HepG2 (cell line): ENCODE data around the gene USP9X.

ENCODE experiments used
- GTF2F1 ChIP-seq: fragments of 150-350 bp; IDR thresholded peaks from 2 replicates; pipeline ENCODE4 v1.6.1; 2014; ENCODE audit warnings: low read length
- HDAC6 ChIP-seq: fragments of 200-600 bp; sonication (generic); IDR thresholded peaks from 2 replicates; pipeline ENCODE4 v1.7.0; 2017; ENCODE audit warnings: mild to moderate bottlenecking, antibody characterized with exemption, low read length, low read depth
- HNRNPK ChIP-seq: fragments of 200-400 bp; formaldehyde crosslinking; IDR thresholded peaks from 2 replicates; pipeline ENCODE4 v1.6.1; 2018; ENCODE audit warnings: low read length, low read depth, moderate library complexity, mild to moderate bottlenecking; ENCODE audit not compliant: poor library complexity, severe bottlenecking
- MIER3 ChIP-seq: IDR thresholded peaks from 2 replicates; pipeline ENCODE4 v1.6.1; 2016; ENCODE audit warnings: missing compliant biosample characterization, borderline replicate concordance
- SP1 ChIP-seq, 2 experiments: fragments of 450-650 bp in 1 of 2; sonication (generic) in 1 of 2; formaldehyde crosslinking in 1 of 2; IDR thresholded peaks; 2 replicates each; pipeline versions ENCODE4 v1.4.0 to v1.6.1; 2016 to 2020; ENCODE audit warnings: missing genetic modification reagents in 1 of 2
- TAF1 ChIP-seq: sonication (generic); formaldehyde crosslinking; IDR thresholded peaks from 2 replicates; pipeline ENCODE4 v1.4.0; 2020; ENCODE audit warnings: missing genetic modification reagents
- TBP ChIP-seq: sonication (generic); formaldehyde crosslinking; IDR thresholded peaks from 2 replicates; pipeline ENCODE4 v1.5.0; 2020; ENCODE audit warnings: missing genetic modification reagents
- TCF7 ChIP-seq: sonication (generic); IDR thresholded peaks from 2 replicates; pipeline ENCODE4 v1.6.1; 2016; ENCODE audit warnings: antibody characterized with exemption, low read depth
- XRCC5 ChIP-seq: fragments of 200-400 bp; formaldehyde crosslinking; optimal IDR thresholded peaks from 2 replicates; pipeline ENCODE3; 2017; ENCODE audit warnings: mild to moderate bottlenecking, low read length
- ZNF7 ChIP-seq: IDR thresholded peaks from 2 replicates; pipeline ENCODE4 v1.6.1; 2016; ENCODE audit warnings: missing biosample characterization, missing genetic modification reagents
- ZSCAN31 ChIP-seq: sonication (generic); formaldehyde crosslinking; IDR thresholded peaks from 2 replicates; pipeline ENCODE4 v1.5.0; 2020; ENCODE audit warnings: low read depth, mild to moderate bottlenecking, missing genetic modification reagents
- TF ChIP-seq, protein P1 (sequence below): sonication (generic); formaldehyde crosslinking; IDR thresholded peaks from 2 replicates; pipeline ENCODE4 v1.5.0; 2020; ENCODE audit warnings: mild to moderate bottlenecking, missing genetic modification reagents, moderate library complexity
- TF ChIP-seq, protein P2 (sequence below): sonication (generic); formaldehyde crosslinking; IDR thresholded peaks from 2 replicates; pipeline ENCODE4 v1.4.0; 2020; ENCODE audit warnings: mild to moderate bottlenecking, missing genetic modification reagents

DNA sequence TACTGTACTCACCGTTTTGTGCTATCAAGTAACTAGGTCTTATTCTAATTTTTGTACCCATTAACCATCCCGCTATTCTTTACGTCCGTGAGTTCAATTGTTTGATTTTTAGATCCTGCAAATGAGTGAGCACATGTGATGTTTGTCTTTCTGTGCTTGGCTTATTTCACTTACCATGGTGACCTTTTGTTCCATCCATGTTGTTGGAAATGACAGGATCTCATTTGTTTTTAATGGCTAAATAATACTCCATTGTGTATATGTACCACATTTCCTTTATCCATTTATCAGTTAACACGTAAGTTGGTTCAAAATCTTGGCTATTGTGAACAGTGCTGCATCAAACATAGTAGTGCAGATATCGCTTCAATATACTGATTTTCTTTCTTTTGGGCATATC lies 48.3 kb downstream of the USP9X start:
- TF ChIP-seq ZNF7 (no peak), MIER3 (CRISPR knock-in tag) (no peak), XRCC5 (no peak), TAF1 (no peak), TBP (CRISPR knock-in tag) (no peak), HDAC6 (no peak), SP1 (IDR thresholded peaks at IDR 0.05) (no peak), SP1 (CRISPR knock-in tag; IDR thresholded peaks at IDR 0.05) (no peak), GTF2F1 (no peak), ZSCAN31 (CRISPR knock-in tag) (no peak), TCF7 (no peak), HNRNPK (no peak)
- TF ChIP-seq, protein P1, sequence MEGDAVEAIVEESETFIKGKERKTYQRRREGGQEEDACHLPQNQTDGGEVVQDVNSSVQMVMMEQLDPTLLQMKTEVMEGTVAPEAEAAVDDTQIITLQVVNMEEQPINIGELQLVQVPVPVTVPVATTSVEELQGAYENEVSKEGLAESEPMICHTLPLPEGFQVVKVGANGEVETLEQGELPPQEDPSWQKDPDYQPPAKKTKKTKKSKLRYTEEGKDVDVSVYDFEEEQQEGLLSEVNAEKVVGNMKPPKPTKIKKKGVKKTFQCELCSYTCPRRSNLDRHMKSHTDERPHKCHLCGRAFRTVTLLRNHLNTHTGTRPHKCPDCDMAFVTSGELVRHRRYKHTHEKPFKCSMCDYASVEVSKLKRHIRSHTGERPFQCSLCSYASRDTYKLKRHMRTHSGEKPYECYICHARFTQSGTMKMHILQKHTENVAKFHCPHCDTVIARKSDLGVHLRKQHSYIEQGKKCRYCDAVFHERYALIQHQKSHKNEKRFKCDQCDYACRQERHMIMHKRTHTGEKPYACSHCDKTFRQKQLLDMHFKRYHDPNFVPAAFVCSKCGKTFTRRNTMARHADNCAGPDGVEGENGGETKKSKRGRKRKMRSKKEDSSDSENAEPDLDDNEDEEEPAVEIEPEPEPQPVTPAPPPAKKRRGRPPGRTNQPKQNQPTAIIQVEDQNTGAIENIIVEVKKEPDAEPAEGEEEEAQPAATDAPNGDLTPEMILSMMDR (CRISPR knock-in tag), result no peak
- TF ChIP-seq, protein P2, sequence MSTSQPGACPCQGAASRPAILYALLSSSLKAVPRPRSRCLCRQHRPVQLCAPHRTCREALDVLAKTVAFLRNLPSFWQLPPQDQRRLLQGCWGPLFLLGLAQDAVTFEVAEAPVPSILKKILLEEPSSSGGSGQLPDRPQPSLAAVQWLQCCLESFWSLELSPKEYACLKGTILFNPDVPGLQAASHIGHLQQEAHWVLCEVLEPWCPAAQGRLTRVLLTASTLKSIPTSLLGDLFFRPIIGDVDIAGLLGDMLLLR (CRISPR knock-in tag), result no peak
